HCT116 (cell line): Measurements from ENCODE around the gene KY. TPM values are rescaled to one million over a fixed set of nuclear protein-coding genes. Genes with fewer than 3 reads are reported as not detected.

Experiments
- ATAC-seq: fragments of 200-7000 bp; cut with Tn5 transposase; 2 replicates; pipeline ENCODE4 v1.9.1; 2020; ENCODE audit warnings: mild to moderate bottlenecking, moderate library complexity
- BruUV-seq: library from RNA; stranded (reverse); fragments of 400-500 nt; replicated peaks from 2 replicates; lab custom pipeline; 2021; lab: Mats Ljungman, UMichigan
- CTCF ChIA-PET: fragments of 300-600 bp; sonication (Branson Sonifier 250); formaldehyde crosslinking; loops from one replicate; lab custom pipeline; 2021; ENCODE audit warnings: antibody characterized with exemption; lab: Charles Lee
- POLR2A ChIA-PET: fragments of 300-600, 350-600 bp; sonication (Branson Sonifier 250); formaldehyde crosslinking; loops from one replicate; lab custom pipeline; 2021; ENCODE audit warnings: antibody characterized with exemption; lab: Charles Lee
- RAD21 ChIA-PET, 2 experiments: fragments of 300-600 bp; sonication (Branson Sonifier 250); formaldehyde crosslinking; loops; one replicate each; lab custom pipeline; 2023; ENCODE audit warnings: low total read pairs in 2 of 2; ENCODE audit not compliant: uncharacterized antibody in 2 of 2, unreplicated experiment in 2 of 2, low non-redundant PET in 1 of 2; lab: Charles Lee
- DNase-seq: peaks from one replicate; pipeline ENCODE4 v3.0.0-alpha.2; 2010; ENCODE audit warnings: low read depth, low spot score
- H2AFZ ChIP-seq: fragments of 200-600 bp; shearing (Covaris generic), sonication (generic); 2 replicates; pipeline ENCODE4 v1.6.1; 2017; ENCODE audit warnings: low read depth, mixed run types, mixed read lengths, antibody characterized with exemption, low read length; ENCODE audit not compliant: poor library complexity, severe bottlenecking
- H3K27ac ChIP-seq: 2 replicates; pipeline ENCODE4 v1.5.1; 2012; ENCODE audit warnings: low read depth, low read length
- H3K27me3 ChIP-seq: fragments of 200-600 bp; sonication (generic); 2 replicates; pipeline ENCODE4 v1.6.1; 2016; ENCODE audit warnings: mixed run types, low read length, mixed read lengths; ENCODE audit not compliant: insufficient read depth
- H3K36me3 ChIP-seq, 2 experiments: fragments of 200-500 bp in 1 of 2; fragments of 200-600 bp in 1 of 2; sonication (Bioruptor generic) in 1 of 2; sonication (generic) in 1 of 2; 2 replicates each; pipeline versions ENCODE4 v1.5.1 to v1.6.1; 2014 to 2016; ENCODE audit warnings: low read length in 2 of 2, inconsistent platforms in 1 of 2, mixed read lengths in 1 of 2, mixed run types in 1 of 2; ENCODE audit not compliant: insufficient read depth in 2 of 2, control insufficient read depth in 1 of 2
- H3K4me1 ChIP-seq, 2 experiments: fragments of 200-600 bp in 1 of 2; sonication (generic) in 1 of 2; 2 replicates each; pipeline versions ENCODE4 v1.5.1 to v1.6.1; 2012 to 2017; ENCODE audit warnings: low read length in 2 of 2, inconsistent platforms in 1 of 2, mild to moderate bottlenecking in 1 of 2, mixed read lengths in 1 of 2, mixed run types in 1 of 2, moderate library complexity in 1 of 2; ENCODE audit not compliant: insufficient read depth in 2 of 2, control insufficient read depth in 1 of 2
- H3K4me2 ChIP-seq: fragments of 200-600 bp; sonication (generic); 2 replicates; pipeline ENCODE4 v1.6.1; 2017; ENCODE audit warnings: mixed run types, low read length, mixed read lengths
- H3K4me3 ChIP-seq, 2 experiments: fragments of 200-600 bp in 1 of 2; sonication (generic) in 1 of 2; replicated peaks in 1 of 2; 2 replicates each; pipeline ENCODE4 v1.5.1; 2011 to 2016; ENCODE audit warnings: low read length in 2 of 2, control low read depth in 1 of 2, low read depth in 1 of 2, mild to moderate bottlenecking in 1 of 2, mixed read lengths in 1 of 2, mixed run types in 1 of 2
- H3K79me2 ChIP-seq: fragments of 200-600 bp; sonication (generic); 2 replicates; pipeline ENCODE4 v1.6.1; 2017; ENCODE audit warnings: mild to moderate bottlenecking, mixed run types, low read length, moderate library complexity, mixed read lengths; ENCODE audit not compliant: insufficient read depth
- H3K9ac ChIP-seq: fragments of 200-600 bp; sonication (generic); 2 replicates; pipeline ENCODE4 v1.6.1; 2016; ENCODE audit warnings: low read length, mixed read lengths
- H3K9me2 ChIP-seq: fragments of 200-600 bp; sonication (generic), shearing (Covaris generic); 2 replicates; pipeline ENCODE4 v1.6.1; 2017; ENCODE audit warnings: mixed run types, mild to moderate bottlenecking, moderate library complexity; ENCODE audit not compliant: insufficient read depth
- H3K9me3 ChIP-seq, 2 experiments: fragments of 200-500 bp in 1 of 2; fragments of 200-600 bp in 1 of 2; sonication (Bioruptor generic) in 1 of 2; sonication (generic) in 1 of 2; 2 replicates each; pipeline ENCODE4 v1.6.1; 2014 to 2017; ENCODE audit warnings: low read length in 2 of 2, mixed read lengths in 2 of 2, inconsistent platforms in 1 of 2, low read depth in 1 of 2, mild to moderate bottlenecking in 1 of 2, mixed run types in 1 of 2, moderate library complexity in 1 of 2; ENCODE audit not compliant: control insufficient read depth in 1 of 2, insufficient read depth in 1 of 2
- H4K20me1 ChIP-seq: fragments of 200-600 bp; sonication (generic), shearing (Covaris generic); 2 replicates; pipeline ENCODE4 v1.6.1; 2017; ENCODE audit warnings: mixed run types, mild to moderate bottlenecking, moderate library complexity; ENCODE audit not compliant: insufficient read depth
- CBX3 ChIP-seq: IDR thresholded peaks from 2 replicates; pipeline ENCODE4 v1.6.1; 2012; ENCODE audit warnings: low read depth
- CEBPB ChIP-seq: IDR thresholded peaks from 2 replicates; pipeline ENCODE4 v1.6.1; 2012; ENCODE audit warnings: low read depth
- EGR1 ChIP-seq: IDR thresholded peaks from 2 replicates; pipeline ENCODE4 v1.6.1; 2012; ENCODE audit warnings: low read depth
- ELF1 ChIP-seq: IDR thresholded peaks from 2 replicates; pipeline ENCODE4 v1.6.1; 2012; ENCODE audit warnings: low read depth, borderline replicate concordance
- EZH2 ChIP-seq: fragments of 200-600 bp; sonication (generic); IDR thresholded peaks from 2 replicates; pipeline ENCODE4 v1.6.1; 2017; ENCODE audit warnings: antibody characterized with exemption, mixed run types
- FOSL1 ChIP-seq: IDR thresholded peaks from 2 replicates; pipeline ENCODE4 v1.6.1; 2012; ENCODE audit warnings: low read depth
- POLR2A ChIP-seq: IDR thresholded peaks from 2 replicates; pipeline ENCODE4 v1.7.0; 2011; ENCODE audit warnings: borderline replicate concordance; ENCODE audit not compliant: insufficient read depth, insufficient read length; ENCODE audit errors: extremely low read depth
- POLR2AphosphoS5 ChIP-seq: IDR thresholded peaks from 2 replicates; pipeline ENCODE4 v1.6.1; 2011; ENCODE audit warnings: mild to moderate bottlenecking, low read depth, low read length, moderate library complexity
- RAD21 ChIP-seq: IDR thresholded peaks from 2 replicates; pipeline ENCODE4 v1.6.1; 2012; ENCODE audit warnings: low read depth, mild to moderate bottlenecking
- SIN3A ChIP-seq: IDR thresholded peaks from 2 replicates; pipeline ENCODE4 v1.6.1; 2012; ENCODE audit warnings: low read depth
- SP1 ChIP-seq: IDR thresholded peaks from 2 replicates; pipeline ENCODE4 v1.6.1; 2012; ENCODE audit warnings: low read depth
- SRF ChIP-seq: IDR thresholded peaks from 2 replicates; pipeline ENCODE4 v1.6.1; 2012; ENCODE audit warnings: low read depth
- TCF7L2 ChIP-seq: IDR thresholded peaks from 2 replicates; pipeline ENCODE4 v1.7.0; 2011; ENCODE audit warnings: borderline replicate concordance, inconsistent platforms; ENCODE audit not compliant: insufficient read depth, insufficient read length; ENCODE audit errors: extremely low read depth
- YY1 ChIP-seq: IDR thresholded peaks from 2 replicates; pipeline ENCODE4 v1.6.1; 2011; ENCODE audit warnings: low read length, low read depth, moderate library complexity, mild to moderate bottlenecking; ENCODE audit not compliant: insufficient replicate concordance; ENCODE audit errors: extremely low read depth
- ZFX ChIP-seq: fragments of 450-650 bp; IDR thresholded peaks from 2 replicates; pipeline ENCODE4 v1.6.1; 2017
- ZNF274 ChIP-seq: fragments of 200-500 bp; sonication (Bioruptor generic); IDR thresholded peaks from 2 replicates; pipeline ENCODE4 v1.6.1; 2014; ENCODE audit warnings: mild to moderate bottlenecking, low read depth, low read length, inconsistent platforms
- intact Hi-C: fragments of 100-400 bp; cut with micrococcal nuclease; formaldehyde crosslinking; loops from 2 replicates; pipeline ENCODE4 v1.10.0; 2022
- total RNA-seq: library from RNA; stranded (reverse); gene quantifications from one replicate; pipeline ENCODE4 v1.2.1, GENCODE V29; 2021; ENCODE audit not compliant: unreplicated experiment
- TF ChIP-seq, protein P1 (sequence below): IDR thresholded peaks from 2 replicates; pipeline ENCODE4 v1.6.1; 2012
- TF ChIP-seq, protein P2 (sequence below): IDR thresholded peaks from 2 replicates; pipeline ENCODE4 v1.6.1; 2012; ENCODE audit warnings: low read depth
- TF ChIP-seq, protein P3 (sequence below): IDR thresholded peaks from 2 replicates; pipeline ENCODE4 v1.6.1; 2012

Gene KY
- total RNA-seq, 1 experiment from 2014 or later: not detected

DNA sequence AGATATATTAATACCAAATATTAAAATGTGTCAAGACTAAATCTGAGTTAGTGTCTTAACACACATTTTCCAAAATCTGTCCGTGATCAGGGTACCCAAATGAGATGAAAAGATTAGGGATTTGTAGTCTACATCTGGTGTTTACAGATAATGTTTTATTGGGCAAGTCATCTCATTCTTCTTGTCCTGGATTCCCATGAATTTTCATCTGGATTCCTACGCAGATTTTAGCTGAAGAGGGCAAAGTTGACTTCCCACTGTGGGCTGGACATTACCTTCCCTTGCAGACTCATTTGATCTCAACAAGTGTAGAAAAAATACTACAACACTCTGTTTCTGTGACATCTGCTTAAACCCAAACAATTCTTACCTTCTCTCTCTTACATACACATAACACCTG lies 85.8 kb downstream of the KY start:
- DNase-seq (no peak), ATAC-seq (no peak)
- H3K36me3 ChIP-seq: no peaks in the 10 kb centered on the region
- H3K27ac ChIP-seq: no peak overlapping the region
- H3K9me2 ChIP-seq: no peaks in the 10 kb centered on the region
- RAD21 ChIA-PET: no interaction called here
- no TSS peak for BruUV-seq
- H3K4me1 ChIP-seq: no peaks in the 10 kb centered on the region
- intact Hi-C loops: no loop called here
- POLR2A ChIA-PET: no interaction called here
- no peak overlapping the region for H3K4me2 ChIP-seq
- no peak for TF ChIP-seq TCF7L2
- TF ChIP-seq CBX3: no peak
- no peak for TF ChIP-seq POLR2AphosphoS5
- TF ChIP-seq, protein P1, sequence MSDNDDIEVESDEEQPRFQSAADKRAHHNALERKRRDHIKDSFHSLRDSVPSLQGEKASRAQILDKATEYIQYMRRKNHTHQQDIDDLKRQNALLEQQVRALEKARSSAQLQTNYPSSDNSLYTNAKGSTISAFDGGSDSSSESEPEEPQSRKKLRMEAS: no peak
- no peak for TF ChIP-seq ZNF274
- no peak for TF ChIP-seq CEBPB
- no peak for TF ChIP-seq EGR1
- CTCF ChIA-PET: no interaction called here
- no peak overlapping the region for H3K9ac ChIP-seq
- H3K9me3 ChIP-seq: no peaks in the 10 kb centered on the region
- H2AFZ ChIP-seq: no peak overlapping the region
- H4K20me1 ChIP-seq: no peaks in the 10 kb centered on the region
- no peaks in the 10 kb centered on the region for H3K27me3 ChIP-seq
- no peak overlapping the region for H3K4me3 ChIP-seq
- H3K79me2 ChIP-seq: no peaks in the 10 kb centered on the region

DNA sequence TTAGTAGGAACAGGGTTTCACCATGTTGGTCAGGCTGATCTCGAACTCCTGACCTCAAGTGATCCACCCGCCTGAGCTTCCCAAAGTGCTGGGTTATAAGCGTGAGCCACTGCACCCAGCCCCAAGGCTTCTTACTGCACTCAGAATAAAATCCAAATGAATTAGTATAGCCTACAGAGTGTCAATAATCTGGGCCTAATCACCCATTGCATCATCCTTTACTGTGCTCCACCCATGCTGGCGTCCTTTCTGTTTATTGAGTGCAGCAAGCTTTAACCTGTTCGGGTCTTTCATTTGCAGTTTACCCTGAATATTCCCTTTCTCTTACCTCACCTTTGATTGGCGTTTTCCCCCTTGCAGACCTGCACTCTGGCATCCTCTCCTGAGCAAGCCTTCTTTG lies 87.2 kb downstream of the KY start:
- no peaks in the 10 kb centered on the region for H3K9me3 ChIP-seq
- no peaks in the 10 kb centered on the region for H3K27me3 ChIP-seq
- CTCF ChIA-PET: no interaction called here
- no peak overlapping the region for H3K27ac ChIP-seq
- H3K4me1 ChIP-seq: no peaks in the 10 kb centered on the region
- no TSS peak for BruUV-seq
- no peaks in the 10 kb centered on the region for H3K36me3 ChIP-seq
- no peak overlapping the region for H3K9ac ChIP-seq
- no peak overlapping the region for H3K4me2 ChIP-seq
- H3K79me2 ChIP-seq: no peaks in the 10 kb centered on the region
- H3K4me3 ChIP-seq: no peak overlapping the region
- DNase-seq (no peak), ATAC-seq (no peak)
- RAD21 ChIA-PET: no interaction called here
- POLR2A ChIA-PET: no interaction called here
- H4K20me1 ChIP-seq: no peaks in the 10 kb centered on the region
- intact Hi-C loops: no loop called here
- no peak overlapping the region for H2AFZ ChIP-seq
- H3K9me2 ChIP-seq: no peaks in the 10 kb centered on the region
- TF ChIP-seq, protein P2, sequence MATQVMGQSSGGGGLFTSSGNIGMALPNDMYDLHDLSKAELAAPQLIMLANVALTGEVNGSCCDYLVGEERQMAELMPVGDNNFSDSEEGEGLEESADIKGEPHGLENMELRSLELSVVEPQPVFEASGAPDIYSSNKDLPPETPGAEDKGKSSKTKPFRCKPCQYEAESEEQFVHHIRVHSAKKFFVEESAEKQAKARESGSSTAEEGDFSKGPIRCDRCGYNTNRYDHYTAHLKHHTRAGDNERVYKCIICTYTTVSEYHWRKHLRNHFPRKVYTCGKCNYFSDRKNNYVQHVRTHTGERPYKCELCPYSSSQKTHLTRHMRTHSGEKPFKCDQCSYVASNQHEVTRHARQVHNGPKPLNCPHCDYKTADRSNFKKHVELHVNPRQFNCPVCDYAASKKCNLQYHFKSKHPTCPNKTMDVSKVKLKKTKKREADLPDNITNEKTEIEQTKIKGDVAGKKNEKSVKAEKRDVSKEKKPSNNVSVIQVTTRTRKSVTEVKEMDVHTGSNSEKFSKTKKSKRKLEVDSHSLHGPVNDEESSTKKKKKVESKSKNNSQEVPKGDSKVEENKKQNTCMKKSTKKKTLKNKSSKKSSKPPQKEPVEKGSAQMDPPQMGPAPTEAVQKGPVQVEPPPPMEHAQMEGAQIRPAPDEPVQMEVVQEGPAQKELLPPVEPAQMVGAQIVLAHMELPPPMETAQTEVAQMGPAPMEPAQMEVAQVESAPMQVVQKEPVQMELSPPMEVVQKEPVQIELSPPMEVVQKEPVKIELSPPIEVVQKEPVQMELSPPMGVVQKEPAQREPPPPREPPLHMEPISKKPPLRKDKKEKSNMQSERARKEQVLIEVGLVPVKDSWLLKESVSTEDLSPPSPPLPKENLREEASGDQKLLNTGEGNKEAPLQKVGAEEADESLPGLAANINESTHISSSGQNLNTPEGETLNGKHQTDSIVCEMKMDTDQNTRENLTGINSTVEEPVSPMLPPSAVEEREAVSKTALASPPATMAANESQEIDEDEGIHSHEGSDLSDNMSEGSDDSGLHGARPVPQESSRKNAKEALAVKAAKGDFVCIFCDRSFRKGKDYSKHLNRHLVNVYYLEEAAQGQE: no peak
- TF ChIP-seq ELF1 (no peak), SIN3A (no peak), SRF (no peak), POLR2A (no peak), CEBPB (no peak), FOSL1 (no peak), ZFX (no peak), EZH2 (no peak), SP1 (no peak), YY1 (no peak), RAD21 (no peak), TCF7L2 (no peak), POLR2AphosphoS5 (no peak)
- TF ChIP-seq, protein P3, sequence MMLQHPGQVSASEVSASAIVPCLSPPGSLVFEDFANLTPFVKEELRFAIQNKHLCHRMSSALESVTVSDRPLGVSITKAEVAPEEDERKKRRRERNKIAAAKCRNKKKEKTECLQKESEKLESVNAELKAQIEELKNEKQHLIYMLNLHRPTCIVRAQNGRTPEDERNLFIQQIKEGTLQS: no peak
- TF ChIP-seq, protein P1: no peak
